ENCODE results near the gene SYCE3. TPM values are rescaled to one million over a fixed set of nuclear protein-coding genes. Genes with fewer than 3 reads are reported as not detected.

Gene SYCE3
- polyA plus RNA-seq, 2 donors: 0.32 TPM; not detected in 1

DNA sequence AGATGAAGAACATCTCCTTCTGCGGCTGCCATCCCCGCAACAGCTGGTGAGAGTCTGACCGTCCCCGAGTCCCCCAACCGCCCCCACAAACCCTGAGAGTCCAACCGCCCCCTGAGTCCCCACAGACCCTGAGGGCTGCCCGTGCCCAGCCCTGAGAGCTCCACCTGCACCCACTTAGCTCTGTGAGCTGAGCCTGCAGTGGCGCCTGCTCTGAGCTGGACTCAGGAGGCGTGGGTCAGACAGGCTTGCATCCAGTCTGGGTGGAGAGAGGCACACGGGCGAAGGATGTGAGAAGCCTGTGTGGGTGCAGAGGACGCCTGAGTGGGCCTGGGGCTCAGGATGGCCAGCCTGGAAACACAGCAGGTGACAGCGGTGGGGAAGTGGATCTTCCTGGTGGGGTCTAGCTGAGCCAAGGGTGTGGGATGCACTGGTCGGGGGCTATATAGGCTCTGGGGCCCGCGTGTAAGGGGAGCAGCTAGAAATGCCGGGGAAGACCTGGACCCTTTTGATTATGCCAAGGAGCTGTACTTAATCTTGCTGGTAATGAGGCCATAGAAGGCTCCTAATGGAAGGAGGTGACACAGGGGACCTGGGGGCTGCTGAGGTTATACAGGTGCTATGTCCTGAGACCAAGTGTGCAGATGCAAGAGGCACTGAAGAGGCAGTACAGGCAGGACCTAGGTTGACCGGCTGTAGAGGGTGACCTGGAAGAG lies 44.4 kb upstream of the SYCE3 start:
- Histone ChIP-seq H3K9me3 (ENCODE audit: control insufficient read depth in 2 of 2, insufficient read depth in 1 of 2, low read depth in 1 of 2, low read length in 1 of 2) (no peaks in the 10 kb centered on the region), H3K27ac (ENCODE audit: low read depth in 2 of 2, low read length in 1 of 2) (no peak overlapping the region), H3K4me1 (ENCODE audit: control insufficient read depth in 2 of 2, insufficient read depth in 2 of 2, low read length in 1 of 2) (no peaks in the 10 kb centered on the region), H3K36me3 (ENCODE audit: control insufficient read depth in 2 of 2, insufficient read depth in 2 of 2, low read length in 1 of 2) (no peaks in the 10 kb centered on the region), H3K4me3 (ENCODE audit: low read depth in 1 of 2, low read length in 2 of 2) (no peak overlapping the region), H3K27me3 (ENCODE audit: control insufficient read depth in 1 of 2, insufficient read depth in 2 of 2, low read length in 2 of 2) (peaks cover 0 to 4% of the 10 kb centered on the region in 2 donors)
- WGBS, 2 donors: 72 to 76% methylated on average over 18 of the region's 18 CpGs

DNA sequence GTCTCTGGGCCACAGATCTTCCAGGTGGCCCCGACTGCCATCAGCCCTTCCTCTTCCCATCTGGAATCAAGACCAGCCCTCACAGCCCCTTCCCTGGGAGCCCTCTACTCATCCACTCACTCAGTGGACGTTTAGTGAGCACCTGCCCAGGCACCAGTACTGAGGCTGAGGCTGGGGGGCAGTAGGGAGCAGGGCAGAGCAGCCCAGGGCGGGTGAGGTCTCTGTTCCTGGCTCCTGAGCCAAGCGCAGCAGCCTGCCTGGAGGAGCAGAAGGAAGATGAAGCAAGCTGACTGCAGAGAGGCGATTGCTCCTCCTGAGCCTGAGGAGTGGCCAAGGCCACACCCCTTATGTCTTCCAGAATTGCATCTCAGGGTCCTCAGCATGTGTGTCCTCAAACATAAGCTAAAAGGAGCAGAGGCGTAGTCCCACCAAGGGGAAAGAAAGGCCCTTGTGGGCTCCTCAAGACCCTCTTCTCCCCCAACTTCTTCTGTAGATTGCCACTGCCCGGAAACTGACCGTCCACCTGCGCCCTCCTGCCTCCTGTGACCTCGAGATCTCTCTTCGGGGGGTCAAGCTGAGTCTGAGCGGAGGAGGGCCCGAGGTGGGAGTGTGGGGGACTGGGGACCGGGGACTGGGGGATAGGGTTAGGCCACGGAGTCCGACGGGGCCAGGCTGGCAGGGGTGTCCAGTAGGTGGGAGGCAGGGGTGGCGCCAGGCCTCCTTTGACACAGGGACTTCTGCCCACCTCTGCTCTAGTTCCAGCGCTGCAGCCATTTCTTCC lies 43.6 kb upstream of the SYCE3 start:
- no peaks in the 10 kb centered on the region for H3K4me1 ChIP-seq (ENCODE audit: control insufficient read depth in 2 of 2, insufficient read depth in 2 of 2, low read length in 1 of 2)
- H3K4me3 ChIP-seq (ENCODE audit: low read depth in 1 of 2, low read length in 2 of 2): no peak overlapping the region
- peaks cover 0 to 4% of the 10 kb centered on the region in 2 donors for H3K27me3 ChIP-seq (ENCODE audit: control insufficient read depth in 1 of 2, insufficient read depth in 2 of 2, low read length in 2 of 2)
- 74% methylated on average over 19 of the region's 19 CpGs for WGBS, 2 donors
- H3K27ac ChIP-seq (ENCODE audit: low read depth in 2 of 2, low read length in 1 of 2): no peak overlapping the region
- H3K9me3 ChIP-seq (ENCODE audit: control insufficient read depth in 2 of 2, insufficient read depth in 1 of 2, low read depth in 1 of 2, low read length in 1 of 2): no peaks in the 10 kb centered on the region
- H3K36me3 ChIP-seq (ENCODE audit: control insufficient read depth in 2 of 2, insufficient read depth in 2 of 2, low read length in 1 of 2): no peaks in the 10 kb centered on the region

DNA sequence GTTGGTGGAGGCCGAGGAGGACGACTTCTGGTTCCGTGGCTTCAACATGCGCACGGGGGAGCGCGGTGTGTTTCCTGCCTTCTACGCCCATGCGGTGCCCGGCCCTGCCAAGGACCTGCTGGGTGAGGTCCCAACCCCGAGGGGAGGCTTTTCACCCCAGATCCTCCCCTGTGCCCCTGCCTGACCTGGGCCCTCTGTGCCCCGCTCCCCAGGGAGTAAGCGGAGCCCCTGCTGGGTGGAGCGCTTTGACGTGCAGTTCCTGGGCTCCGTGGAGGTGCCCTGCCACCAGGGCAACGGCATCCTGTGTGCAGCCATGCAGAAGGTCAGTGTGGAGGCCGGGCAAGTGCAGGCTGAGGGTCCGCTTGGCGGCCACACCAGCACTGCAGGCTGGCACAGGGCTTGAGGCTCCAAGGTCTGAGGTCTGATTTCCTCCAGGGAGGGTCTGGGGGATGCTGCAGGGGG lies 42.9 kb upstream of the SYCE3 start:
- H3K4me3 ChIP-seq (ENCODE audit: low read depth in 1 of 2, low read length in 2 of 2): no peak overlapping the region
- H3K9me3 ChIP-seq (ENCODE audit: control insufficient read depth in 2 of 2, insufficient read depth in 1 of 2, low read depth in 1 of 2, low read length in 1 of 2): no peaks in the 10 kb centered on the region
- no peak overlapping the region for H3K27ac ChIP-seq (ENCODE audit: low read depth in 2 of 2, low read length in 1 of 2)
- H3K36me3 ChIP-seq (ENCODE audit: control insufficient read depth in 2 of 2, insufficient read depth in 2 of 2, low read length in 1 of 2): no peaks in the 10 kb centered on the region
- H3K27me3 ChIP-seq (ENCODE audit: control insufficient read depth in 1 of 2, insufficient read depth in 2 of 2, low read length in 2 of 2): peaks cover 0 to 4% of the 10 kb centered on the region in 2 donors
- H3K4me1 ChIP-seq (ENCODE audit: control insufficient read depth in 2 of 2, insufficient read depth in 2 of 2, low read length in 1 of 2): no peaks in the 10 kb centered on the region
- WGBS, 2 donors: 86 to 87% methylated on average over 19 to 20 of the region's 20 CpGs

DNA sequence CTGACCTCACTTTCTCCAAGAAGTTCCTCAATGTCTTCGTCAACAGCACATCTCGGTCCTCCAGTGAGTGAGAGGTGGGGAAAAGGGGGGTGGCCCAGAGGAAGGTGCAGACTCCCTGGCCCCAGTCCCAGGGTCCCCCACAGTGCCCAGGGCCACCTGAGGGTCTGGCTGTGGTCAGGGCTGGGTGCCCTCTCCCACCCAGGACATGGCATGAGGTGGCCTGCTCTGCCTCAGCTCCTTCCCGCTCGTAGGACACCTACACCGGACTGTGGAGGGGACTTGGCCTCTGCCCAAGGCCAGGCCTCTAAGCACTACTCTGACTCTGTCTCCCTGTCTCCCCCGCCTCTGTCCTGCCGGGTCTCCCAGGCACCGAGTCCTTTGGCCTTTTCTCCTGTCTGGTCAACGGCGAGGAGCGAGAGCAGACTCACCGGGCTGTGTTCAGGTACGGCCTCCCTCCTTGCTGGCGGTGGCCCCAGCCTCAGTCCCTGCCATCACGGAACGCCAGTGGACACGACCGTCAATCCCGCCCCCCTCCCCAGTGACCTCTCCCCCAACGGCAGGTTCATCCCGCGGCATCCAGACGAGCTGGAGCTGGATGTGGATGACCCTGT lies 42.4 kb upstream of the SYCE3 start:
- no peak overlapping the region for H3K27ac ChIP-seq (ENCODE audit: low read depth in 2 of 2, low read length in 1 of 2)
- H3K36me3 ChIP-seq (ENCODE audit: control insufficient read depth in 2 of 2, insufficient read depth in 2 of 2, low read length in 1 of 2): no peaks in the 10 kb centered on the region
- peaks cover 0 to 4% of the 10 kb centered on the region in 2 donors for H3K27me3 ChIP-seq (ENCODE audit: control insufficient read depth in 1 of 2, insufficient read depth in 2 of 2, low read length in 2 of 2)
- 78 to 86% methylated on average over 23 of the region's 23 CpGs for WGBS, 2 donors
- H3K4me1 ChIP-seq (ENCODE audit: control insufficient read depth in 2 of 2, insufficient read depth in 2 of 2, low read length in 1 of 2): peaks cover under 1 to 2% of the 10 kb centered on the region in 2 donors
- no peaks in the 10 kb centered on the region for H3K9me3 ChIP-seq (ENCODE audit: control insufficient read depth in 2 of 2, insufficient read depth in 1 of 2, low read depth in 1 of 2, low read length in 1 of 2)
- H3K4me3 ChIP-seq (ENCODE audit: low read depth in 1 of 2, low read length in 2 of 2): no peak overlapping the region

DNA sequence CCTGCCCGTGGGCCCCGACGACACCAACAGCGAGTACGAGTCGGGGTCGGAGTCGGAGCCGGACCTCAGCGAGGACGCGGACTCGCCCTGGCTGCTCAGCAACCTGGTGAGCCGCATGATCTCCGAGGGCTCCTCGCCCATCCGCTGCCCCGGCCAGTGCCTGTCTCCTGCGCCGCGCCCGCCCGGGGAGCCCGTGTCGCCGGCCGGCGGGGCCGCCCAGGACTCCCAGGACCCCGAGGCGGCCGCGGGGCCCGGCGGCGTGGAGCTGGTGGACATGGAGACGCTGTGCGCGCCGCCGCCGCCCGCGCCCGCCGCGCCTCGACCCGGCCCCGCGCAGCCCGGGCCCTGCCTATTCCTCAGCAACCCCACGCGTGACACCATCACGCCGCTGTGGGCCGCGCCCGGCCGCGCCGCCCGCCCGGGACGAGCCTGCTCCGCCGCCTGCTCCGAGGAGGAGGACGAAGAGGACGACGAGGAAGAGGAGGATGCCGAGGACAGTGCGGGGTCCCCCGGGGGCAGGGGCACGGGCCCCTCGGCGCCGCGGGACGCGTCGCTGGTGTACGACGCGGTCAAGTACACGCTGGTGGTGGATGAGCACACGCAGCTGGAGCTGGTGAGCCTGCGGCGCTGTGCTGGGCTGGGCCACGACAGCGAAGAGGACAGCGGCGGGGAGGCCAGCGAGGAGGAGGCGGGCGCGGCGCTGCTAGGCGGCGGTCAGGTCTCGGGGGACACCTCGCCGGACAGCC lies 41.7 kb upstream of the SYCE3 start:
- peaks cover 0 to 4% of the 10 kb centered on the region in 2 donors for H3K27me3 ChIP-seq (ENCODE audit: control insufficient read depth in 1 of 2, insufficient read depth in 2 of 2, low read length in 2 of 2)
- no peaks in the 10 kb centered on the region for H3K36me3 ChIP-seq (ENCODE audit: control insufficient read depth in 2 of 2, insufficient read depth in 2 of 2, low read length in 1 of 2)
- no peaks in the 10 kb centered on the region for H3K9me3 ChIP-seq (ENCODE audit: control insufficient read depth in 2 of 2, insufficient read depth in 1 of 2, low read depth in 1 of 2, low read length in 1 of 2)
- no peak overlapping the region for H3K27ac ChIP-seq (ENCODE audit: low read depth in 2 of 2, low read length in 1 of 2)
- H3K4me1 ChIP-seq (ENCODE audit: control insufficient read depth in 2 of 2, insufficient read depth in 2 of 2, low read length in 1 of 2): peaks cover 4 to 5% of the 10 kb centered on the region in 2 donors
- 44 to 59% methylated on average over 95 to 103 of the region's 103 CpGs for WGBS, 2 donors
- H3K4me3 ChIP-seq (ENCODE audit: low read depth in 1 of 2, low read length in 2 of 2): no peak overlapping the region

DNA sequence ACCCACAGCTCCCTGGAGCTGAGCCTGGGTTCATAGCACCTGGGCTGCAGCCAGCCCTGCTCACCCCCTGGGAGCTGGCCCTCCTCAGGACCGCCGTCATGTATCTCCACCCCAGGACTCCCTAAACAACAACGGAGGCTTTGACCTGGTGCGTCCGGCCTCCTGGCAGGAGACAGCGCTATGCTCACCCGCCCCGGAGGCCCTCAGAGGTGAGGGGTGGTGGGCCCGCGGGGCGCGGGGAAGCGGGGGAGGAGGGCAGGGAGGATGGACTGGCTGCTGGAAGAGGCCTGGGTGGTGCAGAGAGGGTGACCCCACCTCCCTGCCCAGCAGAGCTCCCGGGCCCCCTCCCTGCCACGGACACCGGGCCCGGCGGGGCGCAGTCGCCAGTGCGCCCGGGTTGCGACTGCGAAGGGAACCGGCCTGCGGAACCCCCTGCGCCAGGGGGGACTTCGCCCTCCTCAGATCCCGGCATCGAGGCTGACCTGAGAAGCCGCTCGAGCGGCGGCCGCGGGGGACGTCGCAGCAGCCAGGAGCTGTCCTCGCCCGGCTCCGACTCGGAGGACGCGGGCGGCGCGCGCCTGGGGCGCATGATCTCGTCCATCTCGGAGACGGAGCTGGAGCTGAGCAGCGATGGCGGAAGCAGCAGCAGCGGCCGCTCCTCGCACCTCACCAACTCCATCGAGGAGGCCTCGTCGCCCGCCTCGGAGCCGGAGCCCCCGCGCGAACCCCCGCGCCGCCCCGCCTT lies 41.0 kb upstream of the SYCE3 start:
- no peaks in the 10 kb centered on the region for H3K36me3 ChIP-seq (ENCODE audit: control insufficient read depth in 2 of 2, insufficient read depth in 2 of 2, low read length in 1 of 2)
- H3K4me3 ChIP-seq (ENCODE audit: low read depth in 1 of 2, low read length in 2 of 2): no peak overlapping the region
- H3K27me3 ChIP-seq (ENCODE audit: control insufficient read depth in 1 of 2, insufficient read depth in 2 of 2, low read length in 2 of 2): peaks cover 0 to 4% of the 10 kb centered on the region in 2 donors
- WGBS, 2 donors: 15 to 32% methylated on average over 55 to 70 of the region's 70 CpGs
- no peak overlapping the region for H3K27ac ChIP-seq (ENCODE audit: low read depth in 2 of 2, low read length in 1 of 2)
- no peaks in the 10 kb centered on the region for H3K9me3 ChIP-seq (ENCODE audit: control insufficient read depth in 2 of 2, insufficient read depth in 1 of 2, low read depth in 1 of 2, low read length in 1 of 2)
- peaks cover 4 to 5% of the 10 kb centered on the region in 2 donors for H3K4me1 ChIP-seq (ENCODE audit: control insufficient read depth in 2 of 2, insufficient read depth in 2 of 2, low read length in 1 of 2)

DNA sequence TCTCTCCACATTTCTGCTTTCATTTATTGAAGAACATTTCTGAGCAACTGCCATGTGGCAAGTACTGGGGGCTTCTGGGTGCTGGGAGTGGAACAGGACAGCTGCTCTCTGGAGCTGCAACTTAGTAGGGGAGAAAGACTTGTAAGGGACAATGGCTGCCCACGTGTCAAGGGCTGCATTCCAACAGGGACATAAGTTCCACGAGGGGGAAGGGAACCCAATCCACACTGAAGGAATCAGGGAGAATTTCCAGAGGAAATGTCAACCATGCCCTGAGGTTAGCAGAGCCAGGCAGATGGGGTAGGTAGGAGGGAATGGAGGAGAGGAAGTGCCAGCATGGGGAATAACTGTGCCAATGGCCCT lies 39.6 kb upstream of the SYCE3 start:
- 27 to 30% methylated on average over 2 of the region's 2 CpGs for WGBS, 2 donors
- H3K9me3 ChIP-seq (ENCODE audit: control insufficient read depth in 2 of 2, insufficient read depth in 1 of 2, low read depth in 1 of 2, low read length in 1 of 2): no peaks in the 10 kb centered on the region
- no peak overlapping the region for H3K4me3 ChIP-seq (ENCODE audit: low read depth in 1 of 2, low read length in 2 of 2)
- peaks cover 4 to 5% of the 10 kb centered on the region in 2 donors for H3K4me1 ChIP-seq (ENCODE audit: control insufficient read depth in 2 of 2, insufficient read depth in 2 of 2, low read length in 1 of 2)
- H3K36me3 ChIP-seq (ENCODE audit: control insufficient read depth in 2 of 2, insufficient read depth in 2 of 2, low read length in 1 of 2): peaks cover 0 to 1% of the 10 kb centered on the region in 2 donors
- H3K27ac ChIP-seq (ENCODE audit: low read depth in 2 of 2, low read length in 1 of 2): no peak overlapping the region
- peaks cover 0 to 6% of the 10 kb centered on the region in 2 donors for H3K27me3 ChIP-seq (ENCODE audit: control insufficient read depth in 1 of 2, insufficient read depth in 2 of 2, low read length in 2 of 2)

DNA sequence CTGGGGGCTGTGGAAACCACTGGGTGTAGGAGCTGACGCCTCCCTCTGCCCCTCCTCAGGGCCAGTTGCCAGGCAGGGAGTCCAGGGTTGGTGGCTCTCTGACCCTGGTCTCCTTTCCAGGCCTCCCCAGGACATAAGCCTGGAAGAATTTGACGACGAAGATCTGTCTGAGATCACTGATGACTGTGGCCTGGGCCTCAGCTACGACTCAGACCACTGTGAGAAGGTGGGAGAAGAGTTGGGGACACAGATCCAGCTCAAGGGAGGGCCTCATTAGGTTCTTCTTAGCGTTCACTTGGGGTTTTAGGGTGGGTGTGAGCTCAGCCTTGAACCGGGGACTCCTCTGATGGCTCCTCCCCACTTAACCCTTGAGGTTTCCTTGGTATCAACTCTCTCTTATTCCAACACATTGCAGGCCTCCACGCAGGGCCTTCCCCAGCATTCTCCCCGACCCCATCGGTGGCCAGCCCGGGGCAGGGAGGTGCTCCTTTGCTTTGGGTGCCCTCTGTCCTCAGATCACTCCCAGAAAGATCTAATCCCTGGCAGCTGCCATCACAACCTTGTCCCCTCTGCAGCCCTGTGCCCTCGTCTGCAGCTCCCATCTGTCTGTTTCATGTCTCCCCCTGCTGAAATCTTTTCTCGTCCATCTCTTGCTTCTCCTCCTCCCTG lies 39.1 kb upstream of the SYCE3 start:
- H3K4me1 ChIP-seq (ENCODE audit: control insufficient read depth in 2 of 2, insufficient read depth in 2 of 2, low read length in 1 of 2): peaks cover 4 to 5% of the 10 kb centered on the region in 2 donors
- 49 to 52% methylated on average over 12 of the region's 12 CpGs for WGBS, 2 donors
- H3K4me3 ChIP-seq (ENCODE audit: low read depth in 1 of 2, low read length in 2 of 2): no peak overlapping the region
- H3K36me3 ChIP-seq (ENCODE audit: control insufficient read depth in 2 of 2, insufficient read depth in 2 of 2, low read length in 1 of 2): peaks cover 0 to 4% of the 10 kb centered on the region in 2 donors
- no peak overlapping the region for H3K27ac ChIP-seq (ENCODE audit: low read depth in 2 of 2, low read length in 1 of 2)
- peaks cover 0 to 7% of the 10 kb centered on the region in 2 donors for H3K27me3 ChIP-seq (ENCODE audit: control insufficient read depth in 1 of 2, insufficient read depth in 2 of 2, low read length in 2 of 2)
- no peaks in the 10 kb centered on the region for H3K9me3 ChIP-seq (ENCODE audit: control insufficient read depth in 2 of 2, insufficient read depth in 1 of 2, low read depth in 1 of 2, low read length in 1 of 2)

All from esophagus (tissue), 2 donors.